ENCODE measurements around the gene UBE2E2.

The UBE2E2 gene

GRCh38 chr3:23193831-23194230 is 9.3 kb upstream of the UBE2E2 start:
- H3K27ac ChIP-seq (ENCODE audit: low read depth, low read length), result no peak overlapping the region
- H3K9ac ChIP-seq (ENCODE audit: low read length), result no peak overlapping the region
- no peaks in the 10 kb centered on the region for H3K36me3 ChIP-seq (ENCODE audit: control insufficient read depth, insufficient read depth, low read length)
- no peaks in the 10 kb centered on the region for H3K27me3 ChIP-seq (ENCODE audit: control insufficient read depth, insufficient read depth, low read length)
- no peaks in the 10 kb centered on the region for H3K9me3 ChIP-seq (ENCODE audit: control insufficient read depth, insufficient read depth, low read depth, low read length)
- H3K4me1 ChIP-seq (ENCODE audit: control insufficient read depth, insufficient read depth, low read length), result no peaks in the 10 kb centered on the region
- H3K4me3 ChIP-seq (ENCODE audit: low read depth, low read length), result no peak overlapping the region

DNA sequence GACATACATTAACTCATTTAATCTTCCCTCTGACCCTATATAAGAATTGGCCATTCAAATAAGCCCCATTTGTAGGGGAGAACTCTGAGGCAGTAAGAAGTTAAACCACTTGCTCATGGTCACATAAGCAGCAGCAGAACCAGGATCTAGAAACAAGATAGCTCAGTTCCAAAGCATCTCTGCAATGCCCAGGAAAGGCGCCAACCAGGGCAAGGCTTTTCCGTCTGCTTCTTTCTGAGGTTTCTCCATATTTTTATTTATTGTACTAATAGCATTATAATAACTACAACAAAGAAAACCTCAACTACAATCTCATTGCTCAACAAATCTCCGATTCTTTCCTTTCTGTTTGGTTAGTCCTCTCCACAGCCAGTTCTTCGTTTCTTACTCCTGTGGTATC is 4.3 kb upstream of the UBE2E2 start:
- peaks cover 21% of the 10 kb centered on the region for H3K27me3 ChIP-seq (ENCODE audit: control insufficient read depth, insufficient read depth, low read length)
- H3K36me3 ChIP-seq (ENCODE audit: control insufficient read depth, insufficient read depth, low read length), result no peaks in the 10 kb centered on the region
- H3K4me1 ChIP-seq (ENCODE audit: control insufficient read depth, insufficient read depth, low read length), result peaks cover 11% of the 10 kb centered on the region
- H3K4me3 ChIP-seq (ENCODE audit: low read depth, low read length), result no peak overlapping the region
- no peaks in the 10 kb centered on the region for H3K9me3 ChIP-seq (ENCODE audit: control insufficient read depth, insufficient read depth, low read depth, low read length)
- H3K27ac ChIP-seq (ENCODE audit: low read depth, low read length), result no peak overlapping the region
- no peak overlapping the region for H3K9ac ChIP-seq (ENCODE audit: low read length)

DNA sequence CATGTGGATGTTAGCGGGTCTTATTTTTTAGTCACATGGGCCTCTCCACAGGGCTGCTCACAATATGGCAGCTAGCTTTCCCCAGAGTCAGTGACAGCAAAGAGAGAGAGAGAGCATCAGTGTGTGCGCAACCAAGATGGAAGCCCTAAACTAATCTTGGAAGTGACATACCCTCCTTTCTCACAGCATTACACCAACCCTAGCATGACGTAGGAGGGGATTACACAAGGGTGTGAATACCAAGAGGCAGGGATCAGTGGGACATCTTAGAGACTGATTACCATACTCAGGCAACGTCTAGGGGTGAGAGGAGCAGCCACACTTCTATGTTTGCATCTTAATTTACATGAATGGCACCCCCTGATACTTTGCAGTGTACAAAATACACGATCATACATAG is 3.5 kb upstream of the UBE2E2 start:
- H3K4me3 ChIP-seq (ENCODE audit: low read depth, low read length), result no peak overlapping the region
- H3K4me1 ChIP-seq (ENCODE audit: control insufficient read depth, insufficient read depth, low read length), result peaks cover 13% of the 10 kb centered on the region
- no peak overlapping the region for H3K27ac ChIP-seq (ENCODE audit: low read depth, low read length)
- H3K27me3 ChIP-seq (ENCODE audit: control insufficient read depth, insufficient read depth, low read length), result peaks cover 21% of the 10 kb centered on the region
- no peaks in the 10 kb centered on the region for H3K36me3 ChIP-seq (ENCODE audit: control insufficient read depth, insufficient read depth, low read length)
- H3K9ac ChIP-seq (ENCODE audit: low read length), result no peak overlapping the region
- H3K9me3 ChIP-seq (ENCODE audit: control insufficient read depth, insufficient read depth, low read depth, low read length), result no peaks in the 10 kb centered on the region

DNA sequence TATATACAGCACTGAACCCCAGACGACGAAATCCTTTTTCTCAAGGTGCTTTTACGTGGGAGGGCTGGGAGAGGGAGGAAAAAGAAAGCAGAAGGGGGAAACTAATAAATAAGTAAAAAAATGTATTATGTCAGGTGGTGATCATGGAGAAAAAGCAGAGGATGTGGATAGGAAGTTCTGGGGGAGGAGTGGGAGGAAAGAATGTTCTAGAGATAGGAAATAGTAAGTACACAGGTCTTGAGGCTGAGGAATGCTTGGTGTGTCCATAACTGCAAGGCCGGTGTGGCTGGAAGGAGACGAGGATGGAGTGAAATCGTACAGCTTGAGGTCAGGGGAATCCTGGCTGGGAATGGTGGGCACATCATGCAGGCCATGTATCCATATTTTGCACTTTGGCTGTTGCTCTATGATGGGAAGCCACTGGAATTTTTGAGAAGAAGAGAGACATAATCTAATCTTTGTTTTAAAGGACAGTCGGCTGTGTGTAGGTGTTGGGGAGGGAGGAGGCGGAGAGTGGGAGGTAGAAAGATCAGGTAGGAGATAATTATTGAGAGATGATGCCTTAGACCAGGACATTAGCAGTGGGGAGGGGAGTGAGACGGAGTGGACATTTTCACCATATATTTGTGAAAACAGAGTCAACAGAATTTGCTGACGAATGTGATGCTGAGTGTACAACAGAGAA is 1.8 kb upstream of the UBE2E2 start:
- Histone ChIP-seq H3K27me3 (ENCODE audit: control insufficient read depth, insufficient read depth, low read length) (peaks cover 21% of the 10 kb centered on the region), H3K4me3 (ENCODE audit: low read depth, low read length) (no peak overlapping the region), H3K9ac (ENCODE audit: low read length) (no peak overlapping the region), H3K27ac (ENCODE audit: low read depth, low read length) (no peak overlapping the region), H3K9me3 (ENCODE audit: control insufficient read depth, insufficient read depth, low read depth, low read length) (no peaks in the 10 kb centered on the region), H3K4me1 (ENCODE audit: control insufficient read depth, insufficient read depth, low read length) (peaks cover 20% of the 10 kb centered on the region), H3K36me3 (ENCODE audit: control insufficient read depth, insufficient read depth, low read length) (no peaks in the 10 kb centered on the region)

- peak overlapping the region; percentile 37 for H3K9ac ChIP-seq (ENCODE audit: low read length)
- H3K4me1 ChIP-seq (ENCODE audit: control insufficient read depth, insufficient read depth, low read length), result peaks cover 23% of the 10 kb centered on the region
- H3K4me3 ChIP-seq (ENCODE audit: low read depth, low read length), result peak overlapping the region; percentile 99
- no peak overlapping the region for H3K27ac ChIP-seq (ENCODE audit: low read depth, low read length)
- H3K27me3 ChIP-seq (ENCODE audit: control insufficient read depth, insufficient read depth, low read length), result peaks cover 21% of the 10 kb centered on the region
- no peaks in the 10 kb centered on the region for H3K9me3 ChIP-seq (ENCODE audit: control insufficient read depth, insufficient read depth, low read depth, low read length)
- no peaks in the 10 kb centered on the region for H3K36me3 ChIP-seq (ENCODE audit: control insufficient read depth, insufficient read depth, low read length)
These were observed 765 bp upstream of the UBE2E2 start for GRCh38 chr3:23202203-23202920.

DNA sequence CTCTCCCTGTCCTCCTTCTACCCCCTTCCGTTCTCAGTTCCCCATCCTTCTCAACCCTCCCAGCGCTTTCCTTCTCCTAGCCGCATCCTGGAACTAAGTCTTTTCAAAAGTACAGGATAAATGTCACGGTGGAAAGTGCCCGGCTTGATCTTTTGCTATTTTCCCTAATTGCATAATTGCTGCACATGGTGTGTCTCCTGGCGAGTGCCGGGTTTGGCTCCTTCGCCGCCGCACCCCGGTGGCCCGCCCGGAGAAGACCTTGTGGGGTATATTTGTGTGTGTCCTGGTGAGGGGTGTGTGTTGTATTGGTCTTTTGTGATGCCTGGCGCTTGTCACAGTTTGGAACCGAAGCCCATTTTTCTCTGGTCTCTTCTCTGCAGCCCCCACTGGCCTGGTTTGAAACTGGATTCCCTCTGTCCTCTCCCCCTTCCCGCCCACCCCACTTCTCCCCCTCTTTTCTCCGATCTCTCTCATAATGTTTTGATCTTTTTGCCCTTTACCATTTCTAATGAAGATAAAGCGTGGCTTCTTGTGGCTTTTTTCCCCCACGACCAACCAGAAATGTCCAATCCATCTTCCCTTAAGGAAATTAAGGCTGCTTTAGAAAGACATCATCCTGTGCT is 692 bp downstream of the UBE2E2 start:
- H3K27ac ChIP-seq (ENCODE audit: low read depth, low read length), result peak overlapping the region; percentile 62; the same call in 1 of the 2 replicates
- peak overlapping the region; percentile 81 for H3K9ac ChIP-seq (ENCODE audit: low read length)
- H3K36me3 ChIP-seq (ENCODE audit: control insufficient read depth, insufficient read depth, low read length), result no peaks in the 10 kb centered on the region
- peaks cover 21% of the 10 kb centered on the region for H3K27me3 ChIP-seq (ENCODE audit: control insufficient read depth, insufficient read depth, low read length)
- peak overlapping the region; percentile 99 for H3K4me3 ChIP-seq (ENCODE audit: low read depth, low read length)
- no peaks in the 10 kb centered on the region for H3K9me3 ChIP-seq (ENCODE audit: control insufficient read depth, insufficient read depth, low read depth, low read length)
- peaks cover 23% of the 10 kb centered on the region for H3K4me1 ChIP-seq (ENCODE audit: control insufficient read depth, insufficient read depth, low read length)

- H3K4me1 ChIP-seq (ENCODE audit: control insufficient read depth, insufficient read depth, low read length), result peaks cover 19% of the 10 kb centered on the region
- H3K27ac ChIP-seq (ENCODE audit: low read depth, low read length), result no peak overlapping the region
- H3K36me3 ChIP-seq (ENCODE audit: control insufficient read depth, insufficient read depth, low read length), result no peaks in the 10 kb centered on the region
- peaks cover 13% of the 10 kb centered on the region for H3K27me3 ChIP-seq (ENCODE audit: control insufficient read depth, insufficient read depth, low read length)
- H3K9ac ChIP-seq (ENCODE audit: low read length), result no peak overlapping the region
- H3K4me3 ChIP-seq (ENCODE audit: low read depth, low read length), result no peak overlapping the region
- no peaks in the 10 kb centered on the region for H3K9me3 ChIP-seq (ENCODE audit: control insufficient read depth, insufficient read depth, low read depth, low read length)
These were observed 3.2 kb downstream of the UBE2E2 start for GRCh38 chr3:23206366-23206765.

- Histone ChIP-seq H3K36me3 (ENCODE audit: control insufficient read depth, insufficient read depth, low read length) (no peaks in the 10 kb centered on the region), H3K4me1 (ENCODE audit: control insufficient read depth, insufficient read depth, low read length) (peaks cover 12% of the 10 kb centered on the region; the same call in 1 of the 2 replicates), H3K27ac (ENCODE audit: low read depth, low read length) (no peak overlapping the region), H3K27me3 (ENCODE audit: control insufficient read depth, insufficient read depth, low read length) (no peaks in the 10 kb centered on the region), H3K4me3 (ENCODE audit: low read depth, low read length) (no peak overlapping the region), H3K9me3 (ENCODE audit: control insufficient read depth, insufficient read depth, low read depth, low read length) (no peaks in the 10 kb centered on the region), H3K9ac (ENCODE audit: low read length) (no peak overlapping the region)
These were observed 6.0 kb downstream of the UBE2E2 start for GRCh38 chr3:23209103-23209502.

DNA sequence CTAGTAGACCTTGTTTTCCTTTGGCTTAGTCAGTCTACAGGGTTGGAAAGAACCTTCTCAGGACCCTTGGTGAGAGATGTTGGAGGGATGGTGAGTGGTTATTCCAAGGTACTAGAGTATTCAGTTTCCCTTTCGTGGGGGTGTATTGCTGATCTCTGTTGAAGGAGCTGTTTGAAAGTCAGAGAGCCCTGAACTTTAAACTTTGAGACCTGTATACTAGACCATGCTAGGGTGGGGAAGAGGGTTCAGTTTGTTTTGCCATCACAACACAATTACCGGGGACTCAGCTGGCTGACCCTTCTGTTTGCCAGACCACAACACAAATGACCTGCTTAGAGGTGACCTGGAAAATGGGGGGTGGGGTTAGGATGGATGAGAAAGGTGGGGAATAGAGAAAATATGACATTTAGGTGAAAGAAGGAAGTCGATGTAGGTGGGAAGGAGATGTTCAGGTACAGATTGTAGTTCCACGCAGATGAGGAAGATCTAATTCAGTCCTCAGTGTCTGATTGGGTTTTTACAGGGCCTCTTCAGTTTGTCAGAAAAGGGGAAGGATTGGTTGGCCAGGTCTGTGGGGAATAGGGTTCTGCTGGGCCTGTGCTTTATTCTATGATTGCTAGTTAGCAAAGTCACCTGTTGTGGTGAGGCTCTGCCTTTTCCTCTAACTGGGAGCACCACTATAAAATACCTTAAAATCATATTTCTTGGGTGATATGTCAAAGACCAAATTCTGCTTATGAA is 6.8 kb downstream of the UBE2E2 start:
- H3K4me3 ChIP-seq (ENCODE audit: low read depth, low read length), result no peak overlapping the region
- no peak overlapping the region for H3K9ac ChIP-seq (ENCODE audit: low read length)
- no peaks in the 10 kb centered on the region for H3K9me3 ChIP-seq (ENCODE audit: control insufficient read depth, insufficient read depth, low read depth, low read length)
- no peak overlapping the region for H3K27ac ChIP-seq (ENCODE audit: low read depth, low read length)
- no peaks in the 10 kb centered on the region for H3K27me3 ChIP-seq (ENCODE audit: control insufficient read depth, insufficient read depth, low read length)
- H3K36me3 ChIP-seq (ENCODE audit: control insufficient read depth, insufficient read depth, low read length), result no peaks in the 10 kb centered on the region
- peaks cover 7% of the 10 kb centered on the region; the same call in 1 of the 2 replicates for H3K4me1 ChIP-seq (ENCODE audit: control insufficient read depth, insufficient read depth, low read length)

- H3K27ac ChIP-seq (ENCODE audit: low read depth, low read length), result no peak overlapping the region
- no peaks in the 10 kb centered on the region; the same call in 1 of the 2 replicates for H3K4me1 ChIP-seq (ENCODE audit: control insufficient read depth, insufficient read depth, low read length)
- H3K4me3 ChIP-seq (ENCODE audit: low read depth, low read length), result no peak overlapping the region
- H3K36me3 ChIP-seq (ENCODE audit: control insufficient read depth, insufficient read depth, low read length), result no peaks in the 10 kb centered on the region
- H3K9me3 ChIP-seq (ENCODE audit: control insufficient read depth, insufficient read depth, low read depth, low read length), result no peaks in the 10 kb centered on the region
- H3K9ac ChIP-seq (ENCODE audit: low read length), result no peak overlapping the region
- H3K27me3 ChIP-seq (ENCODE audit: control insufficient read depth, insufficient read depth, low read length), result no peaks in the 10 kb centered on the region
These were observed 10.7 kb downstream of the UBE2E2 start for GRCh38 chr3:23213813-23214212.

Data from HUES6 (cell line).